DND-41 (cell line): Measurements from ENCODE around the gene TRPM5.

Source experiments
- CTCF ChIP-seq: IDR thresholded peaks from 2 replicates; pipeline ENCODE4 v1.5.1; 2012; ENCODE audit warnings: borderline replicate concordance, low read length, moderate library complexity, mild to moderate bottlenecking; ENCODE audit not compliant: poor library complexity, severe bottlenecking; ENCODE audit errors: extremely low read depth
- EZH2 ChIP-seq: IDR thresholded peaks from 3 replicates; pipeline ENCODE4 v1.6.1; 2012; ENCODE audit warnings: borderline replicate concordance, low read depth, mild to moderate bottlenecking, moderate library complexity, low read length, inconsistent platforms; ENCODE audit not compliant: severe bottlenecking

- TF ChIP-seq CTCF (no peak), EZH2 (no peak)
Measured at GRCh38 chr11:2459796-2460531, 15.7 kb upstream of the TRPM5 start.
